ENCODE data around the gene THSD7A.

DNA sequence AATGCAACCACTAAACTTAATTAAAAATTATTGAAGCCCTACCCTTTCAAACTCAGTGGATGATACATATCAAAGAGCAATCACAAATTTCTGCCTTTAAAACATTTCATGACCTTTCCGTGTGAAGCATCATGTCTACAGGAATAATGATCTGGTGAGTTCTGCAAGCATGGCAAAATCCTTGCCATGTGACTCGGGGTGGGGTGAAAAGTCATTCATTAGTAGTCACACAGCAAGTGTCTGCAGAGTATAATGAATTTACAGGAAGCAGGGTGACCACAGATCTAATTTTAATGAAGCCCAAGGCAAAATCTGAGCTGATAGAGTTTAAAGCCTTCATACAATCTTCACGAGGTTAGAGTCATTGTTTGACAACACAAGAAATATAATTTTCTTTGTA lies 351.9 kb downstream of the THSD7A start:
- no peak for TF ChIP-seq CTCF (IDR thresholded peaks at IDR 0.05)
- no peak for TF ChIP-seq POLR2A (IDR thresholded peaks at IDR 0.05)
